Measurements from ENCODE around the gene MPST. TPM values are rescaled to one million over a fixed set of nuclear protein-coding genes. Genes with fewer than 3 reads are reported as not detected.

Gene MPST
- total RNA-seq, 4 donors from 2014 or later = 131 to 161 (median 146) TPM

DNA sequence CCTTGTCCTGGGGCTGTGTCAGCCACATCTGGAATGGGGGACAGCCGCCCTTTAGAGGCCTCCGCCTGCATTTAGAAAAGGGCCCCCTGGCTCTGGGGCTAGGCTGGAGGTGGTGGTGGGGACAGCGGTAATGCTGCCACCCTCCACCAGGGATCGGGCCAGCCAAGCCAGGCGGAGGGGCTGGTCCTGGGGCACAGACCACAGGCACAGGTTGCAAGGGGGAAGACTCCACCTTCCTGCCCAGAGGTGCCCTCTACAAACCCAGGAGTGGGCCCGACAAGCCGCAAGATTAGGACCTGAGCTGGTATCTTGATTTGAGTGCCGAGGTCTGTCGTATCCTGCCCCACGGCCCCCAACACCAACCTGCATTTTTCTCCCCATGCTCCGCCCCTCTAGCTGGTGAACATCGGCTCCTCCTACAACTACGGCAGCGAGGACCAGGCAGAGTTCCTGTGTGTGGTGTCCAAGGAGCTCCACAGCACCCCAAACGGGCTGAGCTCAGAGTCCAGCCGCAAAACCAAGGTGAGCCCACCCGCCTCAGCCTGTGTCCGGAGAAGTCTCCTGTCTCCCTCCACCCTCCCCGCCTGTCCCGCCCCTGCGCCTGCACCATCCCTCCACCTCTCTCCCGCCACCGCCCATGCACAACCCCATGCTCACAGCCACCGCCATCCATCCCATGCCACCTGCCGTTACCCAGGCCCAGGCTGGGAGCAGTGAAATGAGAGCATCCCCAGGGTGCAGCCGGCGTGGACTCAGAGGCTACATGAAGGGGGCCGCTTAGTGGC, 39.6 kb downstream of the MPST start:
- Histone ChIP-seq H3K4me1 (no peaks in the 10 kb centered on the region), H3K27me3 (no peaks in the 10 kb centered on the region), H3K4me3 (no peak overlapping the region), H3K9me3 (no peaks in the 10 kb centered on the region), H3K36me3 (no peaks in the 10 kb centered on the region), H3K27ac (no peak overlapping the region)
- no peak for TF ChIP-seq POLR2A (IDR thresholded peaks at IDR 0.05)
- TF ChIP-seq, protein P1, sequence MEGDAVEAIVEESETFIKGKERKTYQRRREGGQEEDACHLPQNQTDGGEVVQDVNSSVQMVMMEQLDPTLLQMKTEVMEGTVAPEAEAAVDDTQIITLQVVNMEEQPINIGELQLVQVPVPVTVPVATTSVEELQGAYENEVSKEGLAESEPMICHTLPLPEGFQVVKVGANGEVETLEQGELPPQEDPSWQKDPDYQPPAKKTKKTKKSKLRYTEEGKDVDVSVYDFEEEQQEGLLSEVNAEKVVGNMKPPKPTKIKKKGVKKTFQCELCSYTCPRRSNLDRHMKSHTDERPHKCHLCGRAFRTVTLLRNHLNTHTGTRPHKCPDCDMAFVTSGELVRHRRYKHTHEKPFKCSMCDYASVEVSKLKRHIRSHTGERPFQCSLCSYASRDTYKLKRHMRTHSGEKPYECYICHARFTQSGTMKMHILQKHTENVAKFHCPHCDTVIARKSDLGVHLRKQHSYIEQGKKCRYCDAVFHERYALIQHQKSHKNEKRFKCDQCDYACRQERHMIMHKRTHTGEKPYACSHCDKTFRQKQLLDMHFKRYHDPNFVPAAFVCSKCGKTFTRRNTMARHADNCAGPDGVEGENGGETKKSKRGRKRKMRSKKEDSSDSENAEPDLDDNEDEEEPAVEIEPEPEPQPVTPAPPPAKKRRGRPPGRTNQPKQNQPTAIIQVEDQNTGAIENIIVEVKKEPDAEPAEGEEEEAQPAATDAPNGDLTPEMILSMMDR (IDR thresholded peaks at IDR 0.05 in 4 of 5, conservative IDR thresholded peaks at IDR 0.05 in 1 of 5) = no peak
- ATAC-seq = no peak
- in situ Hi-C loops (cut with MboI; ENCODE audit: low sequenced_read_pairs in 4 of 4) = no loop called here
- no peak for DNase-seq
- intact Hi-C loops (cut with DNase I; ENCODE audit: low total_unique reads) = no loop called here

DNA sequence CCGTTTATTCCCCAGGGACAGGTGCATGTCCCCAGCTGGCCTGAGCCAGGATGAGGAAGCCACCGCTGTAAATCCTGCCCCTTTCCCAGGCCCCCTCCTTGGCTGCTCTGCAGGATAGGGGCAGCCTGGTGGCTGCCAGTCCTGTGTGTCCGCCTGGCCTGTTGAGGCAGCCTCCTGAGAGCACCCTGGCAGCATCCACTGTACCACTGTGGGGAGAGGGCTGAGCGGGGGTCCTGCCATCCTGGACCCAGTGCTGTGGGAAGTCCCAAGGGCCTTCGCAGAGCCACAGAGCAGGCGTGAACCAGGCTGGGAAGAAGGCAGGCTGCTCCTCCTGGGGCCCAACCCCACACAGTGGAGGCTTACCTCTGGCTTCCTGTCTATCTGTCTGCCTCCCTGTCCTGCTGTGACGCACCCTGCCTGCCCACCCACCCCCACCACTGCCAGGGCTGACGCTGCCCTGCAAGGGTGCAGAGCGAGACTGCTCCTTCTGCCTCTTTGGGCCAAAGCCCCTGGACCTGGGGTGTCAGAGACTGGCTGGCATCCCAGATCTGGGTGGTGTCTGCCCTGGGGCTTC, 40.4 kb downstream of the MPST start:
- Histone ChIP-seq H3K4me1 (no peaks in the 10 kb centered on the region), H3K27me3 (no peaks in the 10 kb centered on the region), H3K4me3 (no peak overlapping the region), H3K36me3 (no peaks in the 10 kb centered on the region), H3K27ac (no peak overlapping the region), H3K9me3 (no peaks in the 10 kb centered on the region)
- no peak for DNase-seq
- intact Hi-C loops (cut with DNase I; ENCODE audit: low total_unique reads) = no loop called here
- TF ChIP-seq POLR2A (IDR thresholded peaks at IDR 0.05) = no peak
- TF ChIP-seq, protein P1 (IDR thresholded peaks at IDR 0.05 in 4 of 5, conservative IDR thresholded peaks at IDR 0.05 in 1 of 5) = no peak
- ATAC-seq = no peak
- in situ Hi-C loops (cut with MboI; ENCODE audit: low sequenced_read_pairs in 4 of 4) = no loop called here

DNA sequence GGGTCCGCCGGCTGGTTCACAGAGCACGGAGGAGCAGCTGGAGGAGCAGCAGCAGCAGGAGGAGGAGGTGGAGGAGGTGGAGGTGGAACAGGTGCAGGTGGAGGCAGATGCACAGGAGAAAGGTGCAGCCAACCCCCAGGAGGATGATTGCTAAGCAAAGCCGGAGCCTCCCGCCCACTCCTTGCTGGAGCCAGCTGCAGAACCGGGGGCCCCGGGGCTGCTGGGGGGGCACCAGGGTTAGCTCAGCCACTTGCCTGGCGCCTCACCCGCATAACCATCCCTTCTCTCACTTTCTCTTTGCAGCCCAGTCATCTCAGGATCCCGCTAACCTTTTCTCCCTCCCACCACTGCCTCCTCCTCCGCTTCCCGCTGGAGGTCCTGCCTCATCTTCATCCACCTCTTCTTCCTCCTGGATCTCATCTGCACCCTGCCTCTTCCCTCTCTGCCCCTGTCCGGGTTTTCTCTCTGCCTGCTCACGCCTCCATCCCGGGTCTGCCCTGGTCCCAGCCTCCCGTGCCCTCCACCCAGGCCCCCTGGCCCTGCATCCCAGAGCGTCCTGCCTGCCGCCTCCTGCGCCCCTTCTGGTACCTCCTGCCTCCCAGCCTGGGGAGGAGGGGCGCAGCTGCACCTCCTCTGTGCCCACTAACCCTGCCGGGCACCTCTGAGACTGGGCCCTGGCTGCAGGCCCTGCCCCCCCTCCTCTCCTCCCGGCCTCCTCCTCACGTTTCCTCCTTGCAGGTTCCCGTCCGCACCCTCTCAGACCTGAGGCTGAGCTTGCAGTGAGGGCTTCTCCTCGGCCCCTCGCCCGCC, 41.5 kb downstream of the MPST start:
- DNase-seq (no peak), ATAC-seq (no peak)
- H3K4me1 ChIP-seq = no peaks in the 10 kb centered on the region
- H3K4me3 ChIP-seq = no peak overlapping the region
- no peaks in the 10 kb centered on the region for H3K9me3 ChIP-seq
- H3K36me3 ChIP-seq = no peaks in the 10 kb centered on the region
- intact Hi-C loops (cut with DNase I; ENCODE audit: low total_unique reads) = no loop called here
- H3K27ac ChIP-seq = no peak overlapping the region
- in situ Hi-C loops (cut with MboI; ENCODE audit: low sequenced_read_pairs in 4 of 4) = no loop called here
- no peaks in the 10 kb centered on the region for H3K27me3 ChIP-seq
- TF ChIP-seq POLR2A (IDR thresholded peaks at IDR 0.05) = no peak
- TF ChIP-seq, protein P1 (IDR thresholded peaks at IDR 0.05 in 4 of 5, conservative IDR thresholded peaks at IDR 0.05 in 1 of 5) = no peak

DNA sequence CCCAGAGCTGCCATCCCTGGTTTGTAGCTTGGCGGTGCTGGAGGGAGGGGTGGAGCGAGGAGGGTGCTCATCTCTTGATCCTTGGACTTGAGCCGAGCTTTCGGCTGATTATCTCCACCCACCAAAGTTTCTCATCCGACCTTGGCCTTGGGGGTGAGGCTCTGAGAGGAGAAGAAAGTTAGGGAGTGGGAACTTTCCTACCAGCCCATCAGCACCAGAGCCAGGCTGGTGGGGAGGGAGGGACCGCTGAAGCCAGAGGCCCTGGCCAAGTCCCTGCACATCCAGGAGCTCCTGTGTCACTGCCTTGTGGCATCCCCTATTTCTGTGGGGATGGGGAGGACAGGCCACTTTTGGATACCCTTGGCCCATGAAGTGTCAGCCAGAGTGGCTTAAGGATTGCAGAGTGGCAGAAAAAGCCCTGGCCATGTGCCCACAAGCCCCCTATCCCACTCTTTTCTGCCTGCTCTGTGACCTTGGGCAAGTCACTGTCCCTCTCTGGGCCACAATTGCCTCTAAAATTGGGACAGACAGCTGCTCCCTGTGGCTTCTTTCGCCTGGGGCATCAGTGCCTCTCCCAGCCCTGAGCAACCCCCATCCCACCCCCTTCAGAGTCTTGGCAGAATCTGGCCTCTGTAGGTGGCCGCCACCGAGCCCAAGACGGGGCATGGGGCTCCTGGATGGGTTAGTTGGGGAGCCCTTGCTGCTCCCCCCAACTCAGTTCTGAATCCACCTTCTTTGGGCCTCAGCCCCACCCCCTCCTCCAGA, 42.3 kb downstream of the MPST start:
- ATAC-seq = no peak
- H3K36me3 ChIP-seq = no peaks in the 10 kb centered on the region
- no peak for TF ChIP-seq POLR2A (IDR thresholded peaks at IDR 0.05)
- TF ChIP-seq, protein P1 (IDR thresholded peaks at IDR 0.05 in 4 of 5, conservative IDR thresholded peaks at IDR 0.05 in 1 of 5) = no peak

More for the DNA sequence above, 42.3 kb downstream of the MPST start:
- no peak for DNase-seq
- no peak overlapping the region for H3K27ac ChIP-seq
- in situ Hi-C loops (cut with MboI; ENCODE audit: low sequenced_read_pairs in 4 of 4) = no loop called here
- intact Hi-C loops (cut with DNase I; ENCODE audit: low total_unique reads) = no loop called here
- no peaks in the 10 kb centered on the region for H3K27me3 ChIP-seq
- no peaks in the 10 kb centered on the region for H3K9me3 ChIP-seq
- no peaks in the 10 kb centered on the region for H3K4me1 ChIP-seq
- no peak overlapping the region for H3K4me3 ChIP-seq
